K562 (cell line): Measurements from ENCODE around the gene WDR64. TPM values are rescaled to one million over a fixed set of nuclear protein-coding genes. Genes with fewer than 3 reads are reported as not detected.

Experiments used
- BMI1 ChIP-seq: fragments of 150-350 bp; IDR thresholded peaks from 2 replicates; pipeline ENCODE4 v1.6.1; 2014; ENCODE audit warnings: low read length
- CCNT2 ChIP-seq: IDR thresholded peaks from 2 replicates; pipeline ENCODE4 v1.6.1; 2011; ENCODE audit warnings: borderline replicate concordance, low read depth, mild to moderate bottlenecking, moderate library complexity, mixed read lengths, low read length; ENCODE audit not compliant: insufficient read length; ENCODE audit errors: extremely low read depth
- FOXA3 ChIP-seq, 2 experiments: fragments of 450-650 bp in 1 of 2; sonication (generic) in 1 of 2; formaldehyde crosslinking; IDR thresholded peaks in 1 of 2; conservative IDR thresholded peaks in 1 of 2; 2 replicates each; pipeline versions ENCODE4 v1.4.0 to v1.8.0; 2020 to 2022; ENCODE audit warnings: mild to moderate bottlenecking in 2 of 2, missing genetic modification reagents in 1 of 2
- MBD2 ChIP-seq: sonication (generic); IDR thresholded peaks from 2 replicates; pipeline ENCODE4 v1.6.1; 2016; ENCODE audit warnings: low read depth, borderline replicate concordance
- MYC ChIP-seq, 2 experiments: fragments of 250-450 bp in 1 of 2; sonication (Bioruptor Pico) in 1 of 2; IDR thresholded peaks; 2 replicates each; pipeline versions ENCODE4 v1.5.1 to v1.6.1; 2012 to 2021; ENCODE audit warnings: low read depth in 2 of 2, borderline replicate concordance in 1 of 2, improper control_type of control experiment in 1 of 2, low read length in 1 of 2, mild to moderate bottlenecking in 1 of 2, moderate library complexity in 1 of 2
- RFX7 ChIP-seq: fragments of 250-450 bp; sonication (Bioruptor Pico); IDR thresholded peaks from 2 replicates; pipeline ENCODE4 v1.5.1; 2021; ENCODE audit warnings: mild to moderate bottlenecking
- RHOXF2B ChIP-seq: fragments of 250-450 bp; sonication (Bioruptor Pico); conservative IDR thresholded peaks from 2 replicates; pipeline ENCODE4 v1.5.1; 2021
- THRAP3 ChIP-seq: fragments of 450-650 bp; IDR thresholded peaks from 2 replicates; pipeline ENCODE4 v1.6.1; 2016; ENCODE audit warnings: mild to moderate bottlenecking, inconsistent platforms, borderline replicate concordance
- TOE1 ChIP-seq, 2 experiments: fragments of 450-650 bp in 1 of 2; sonication (generic) in 1 of 2; formaldehyde crosslinking in 1 of 2; IDR thresholded peaks; 2 replicates each; pipeline versions ENCODE4 v1.7.1 to v1.8.0; 2016 to 2022; ENCODE audit warnings: borderline replicate concordance in 2 of 2, mild to moderate bottlenecking in 2 of 2, antibody characterized with exemption in 1 of 2, inconsistent platforms in 1 of 2, low read depth in 1 of 2, missing genetic modification reagents in 1 of 2, moderate library complexity in 1 of 2
- ZNF184 ChIP-seq: sonication (generic); formaldehyde crosslinking; IDR thresholded peaks from 2 replicates; pipeline ENCODE4 v1.5.0; 2020; ENCODE audit warnings: missing genetic modification reagents
- ZNF740 ChIP-seq, 3 experiments: fragments of 200-800 bp in 1 of 3; sonication (Bioruptor generic) in 1 of 3; sonication (generic) in 1 of 3; formaldehyde crosslinking in 1 of 3; IDR thresholded peaks; 2 replicates each; pipeline versions ENCODE4 v1.6.1 to v1.8.0; 2016 to 2022; ENCODE audit warnings: mild to moderate bottlenecking in 2 of 3, missing compliant biosample characterization in 2 of 3, missing genetic modification characterization in 2 of 3, missing genetic modification reagents in 1 of 3
- polyA plus RNA-seq, 8 experiments: library from polyadenylated mRNA; depleted of rRNA in 4 of 8; stranded (reverse) in 5 of 8; unstranded in 3 of 8; fragments of >200 nt; fragmentation: Nextera tagmentation in 2 of 8; fragmentation: Illumina TruSeq in 1 of 8; extraction: Ambion mirVana in 2 of 8; extraction: Trizol in 1 of 8; gene quantifications; 2 replicates each; pipeline versions ENCODE4 v1.2.1 to v1.2.3, GENCODE V29; 2011 to 2014; ENCODE audit warnings: inconsistent platforms in 1 of 8, missing spikeins in 1 of 8
- total RNA-seq, 7 experiments: library from RNA; depleted of rRNA in 6 of 7; stranded (reverse); fragments of >200 nt in 6 of 7; fragmentation: Illumina TruSeq in 2 of 7; extraction: Trizol in 2 of 7; gene quantifications; 2 replicates each; pipeline versions ENCODE4 v1.2.1 to v1.2.3, GENCODE V29; 2011 to 2021; ENCODE audit warnings: low replicate concordance in 1 of 7
- TF ChIP-seq, protein P1 (sequence below): sonication (generic); formaldehyde crosslinking; IDR thresholded peaks from 2 replicates; pipeline ENCODE4 v1.8.1; 2023; ENCODE audit warnings: mild to moderate bottlenecking, missing genetic modification reagents, moderate library complexity
- TF ChIP-seq, protein P2 (sequence below): fragments of 450-650 bp; conservative IDR thresholded peaks from 2 replicates; pipeline ENCODE4 v1.6.1; 2016; ENCODE audit warnings: missing genetic modification characterization, low read depth, mild to moderate bottlenecking, missing compliant biosample characterization, moderate library complexity

WDR64 gene
- total and polyA plus RNA-seq, 9 of the 15 experiments (the other 6 are each of a cell fraction or from before 2014, with no cell fraction given) = 0.06 to 0.29 (median 0.19) TPM; not detected in 5

DNA sequence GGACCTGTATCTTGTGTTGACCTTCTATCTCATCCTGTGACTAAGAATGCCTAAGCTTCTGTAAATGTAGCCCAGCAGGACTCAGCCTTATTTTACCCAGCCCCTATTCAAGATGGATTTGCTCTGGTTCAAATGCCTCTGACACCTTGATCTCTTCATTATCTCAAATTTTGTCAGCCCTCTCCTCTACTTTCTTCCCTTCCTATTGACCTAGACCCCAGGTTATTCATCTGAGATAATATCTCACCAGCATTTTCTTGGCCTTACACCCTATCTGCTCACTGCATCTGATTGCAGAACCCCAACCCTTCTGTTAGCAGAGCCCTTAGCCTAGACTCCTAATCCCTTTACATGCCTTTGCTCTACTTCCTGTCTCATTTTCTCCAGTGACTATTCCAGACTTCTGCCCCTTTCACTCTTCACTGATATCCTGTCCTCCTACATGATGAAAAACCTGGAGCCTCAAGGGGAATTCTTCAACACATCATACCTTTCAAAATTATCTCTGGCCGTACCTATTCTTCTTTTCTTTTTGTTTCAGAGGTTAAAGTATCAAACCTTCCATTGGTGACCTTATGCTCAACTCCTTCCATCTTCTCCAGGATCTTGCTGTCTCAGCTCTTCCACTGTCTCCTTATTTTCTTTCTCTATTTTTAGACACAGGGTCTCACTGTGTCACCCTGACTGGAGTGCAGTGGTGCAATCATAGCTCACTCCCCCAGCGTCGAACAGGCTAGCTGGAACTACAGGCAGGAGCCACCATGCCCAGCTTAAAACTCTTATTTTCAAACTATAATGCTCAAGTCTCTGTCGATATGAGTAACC, 44.9 kb downstream of the WDR64 start (continued):
- TF ChIP-seq, protein P1, sequence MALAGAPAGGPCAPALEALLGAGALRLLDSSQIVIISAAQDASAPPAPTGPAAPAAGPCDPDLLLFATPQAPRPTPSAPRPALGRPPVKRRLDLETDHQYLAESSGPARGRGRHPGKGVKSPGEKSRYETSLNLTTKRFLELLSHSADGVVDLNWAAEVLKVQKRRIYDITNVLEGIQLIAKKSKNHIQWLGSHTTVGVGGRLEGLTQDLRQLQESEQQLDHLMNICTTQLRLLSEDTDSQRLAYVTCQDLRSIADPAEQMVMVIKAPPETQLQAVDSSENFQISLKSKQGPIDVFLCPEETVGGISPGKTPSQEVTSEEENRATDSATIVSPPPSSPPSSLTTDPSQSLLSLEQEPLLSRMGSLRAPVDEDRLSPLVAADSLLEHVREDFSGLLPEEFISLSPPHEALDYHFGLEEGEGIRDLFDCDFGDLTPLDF (CRISPR knock-in tag) = no peak
- no peak for TF ChIP-seq MYC (IDR thresholded peaks at IDR 0.05; ENCODE audit: low read depth, low read length)
- TF ChIP-seq MYC (CRISPR knock-in tag; IDR thresholded peaks at IDR 0.05; ENCODE audit: borderline replicate concordance, low read depth) = peak; percentile 90
- no peak for TF ChIP-seq MBD2
- no peak for TF ChIP-seq CCNT2
- TF ChIP-seq TOE1 (IDR thresholded peaks at IDR 0.05; ENCODE audit: borderline replicate concordance) = no peak
- no peak for TF ChIP-seq TOE1 (CRISPR knock-in tag; IDR thresholded peaks at IDR 0.05; ENCODE audit: borderline replicate concordance, low read depth)
- peak; percentile 46; the same call in 1 of the 2 replicates for TF ChIP-seq RFX7 (CRISPR knock-in tag)
- TF ChIP-seq RHOXF2B (CRISPR knock-in tag) = no peak
- TF ChIP-seq ZNF740 (CRISPR knock-in tag; IDR thresholded peaks at IDR 0.05) = no peak
- peak in 1 of 2 experiments; percentile 97; a peak in 2 of 4 replicates for TF ChIP-seq ZNF740 (tag; IDR thresholded peaks at IDR 0.05)
- no peak for TF ChIP-seq FOXA3 (CRISPR knock-in tag; conservative IDR thresholded peaks at IDR 0.05 in 1 of 2, IDR thresholded peaks at IDR 0.05 in 1 of 2)
- TF ChIP-seq THRAP3 = no peak
- TF ChIP-seq, protein P2, sequence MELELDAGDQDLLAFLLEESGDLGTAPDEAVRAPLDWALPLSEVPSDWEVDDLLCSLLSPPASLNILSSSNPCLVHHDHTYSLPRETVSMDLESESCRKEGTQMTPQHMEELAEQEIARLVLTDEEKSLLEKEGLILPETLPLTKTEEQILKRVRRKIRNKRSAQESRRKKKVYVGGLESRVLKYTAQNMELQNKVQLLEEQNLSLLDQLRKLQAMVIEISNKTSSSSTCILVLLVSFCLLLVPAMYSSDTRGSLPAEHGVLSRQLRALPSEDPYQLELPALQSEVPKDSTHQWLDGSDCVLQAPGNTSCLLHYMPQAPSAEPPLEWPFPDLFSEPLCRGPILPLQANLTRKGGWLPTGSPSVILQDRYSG (tag) = peak; percentile 97
- TF ChIP-seq ZNF184 (CRISPR knock-in tag) = no peak
- TF ChIP-seq BMI1 = no peak
